DND-41 (cell line): Measurements from ENCODE around the gene WDFY4.

Experiments
- ATAC-seq: fragments of 200-7000 bp; cut with Tn5 transposase; 3 replicates; pipeline ENCODE4 v1.9.1; 2021; ENCODE audit warnings: low read depth; ENCODE audit not compliant: insufficient read depth
- DNase-seq: peaks from one replicate; pipeline ENCODE4 v3.0.0-alpha.2; 2020
- H2AFZ ChIP-seq: 2 replicates; pipeline ENCODE4 v1.6.0; 2012; ENCODE audit warnings: low read depth, low read length
- H3K27ac ChIP-seq: 2 replicates; pipeline ENCODE4 v1.5.1; 2012; ENCODE audit warnings: low read length, inconsistent platforms
- H3K27me3 ChIP-seq: fragments of 200-600 bp; sonication (generic); 2 replicates; pipeline ENCODE4 v1.6.0; 2012; ENCODE audit warnings: low read length, mild to moderate bottlenecking, inconsistent platforms; ENCODE audit not compliant: insufficient read depth, poor library complexity
- H3K36me3 ChIP-seq: 2 replicates; pipeline ENCODE4 v1.5.1; 2012; ENCODE audit warnings: low read length, inconsistent platforms; ENCODE audit not compliant: insufficient read depth
- H3K4me1 ChIP-seq: 2 replicates; pipeline ENCODE4 v1.5.1; 2012; ENCODE audit warnings: mild to moderate bottlenecking, low read length; ENCODE audit not compliant: insufficient read depth
- H3K4me2 ChIP-seq: 2 replicates; pipeline ENCODE4 v1.6.0; 2012; ENCODE audit warnings: mild to moderate bottlenecking, moderate library complexity, low read length, inconsistent platforms; ENCODE audit not compliant: insufficient read depth
- H3K4me3 ChIP-seq, 2 experiments: fragments of 200-600 bp in 1 of 2; shearing (Covaris generic) in 1 of 2; 2 replicates each; pipeline ENCODE4 v1.5.1; 2012 to 2016; ENCODE audit warnings: inconsistent platforms in 2 of 2, low read length in 2 of 2, mild to moderate bottlenecking in 2 of 2, low read depth in 1 of 2, moderate library complexity in 1 of 2
- H3K79me2 ChIP-seq: 2 replicates; pipeline ENCODE4 v1.6.0; 2012; ENCODE audit warnings: low read length, inconsistent platforms; ENCODE audit not compliant: insufficient read depth
- H3K9ac ChIP-seq: 2 replicates; pipeline ENCODE4 v1.6.0; 2012; ENCODE audit warnings: low read depth, mild to moderate bottlenecking, inconsistent platforms, low read length, moderate library complexity
- H3K9me3 ChIP-seq: 2 replicates; pipeline ENCODE4 v1.5.1; 2012; ENCODE audit warnings: low read length, moderate library complexity, mild to moderate bottlenecking, inconsistent platforms; ENCODE audit not compliant: insufficient read depth, severe bottlenecking
- H4K20me1 ChIP-seq: 2 replicates; pipeline ENCODE4 v1.6.0; 2012; ENCODE audit warnings: low read length; ENCODE audit not compliant: insufficient read depth
- CTCF ChIP-seq: IDR thresholded peaks from 2 replicates; pipeline ENCODE4 v1.5.1; 2012; ENCODE audit warnings: borderline replicate concordance, low read length, moderate library complexity, mild to moderate bottlenecking; ENCODE audit not compliant: poor library complexity, severe bottlenecking; ENCODE audit errors: extremely low read depth
- EZH2 ChIP-seq: IDR thresholded peaks from 3 replicates; pipeline ENCODE4 v1.6.1; 2012; ENCODE audit warnings: borderline replicate concordance, low read depth, mild to moderate bottlenecking, moderate library complexity, low read length, inconsistent platforms; ENCODE audit not compliant: severe bottlenecking

WDFY4 gene

GRCh38 chr10:48684792-48685623 lies at the start of gene WDFY4:
WDFY4 (plus strand) TSS chr10:48684873; CDS start chr10:48709733, 24,860 bp downstream.
- TF ChIP-seq EZH2 (no peak), CTCF (no peak)
- no peaks in the 10 kb centered on the region for H3K9me3 ChIP-seq
- H3K36me3 ChIP-seq = no peaks in the 10 kb centered on the region
- no peak within 1 kb of the TSS for H3K4me3 ChIP-seq
- H3K27ac ChIP-seq = no peak within 1 kb of the TSS
- no peak for DNase-seq
- no peaks in the 10 kb centered on the region for H3K4me1 ChIP-seq
- no peaks in the 10 kb centered on the region for H3K79me2 ChIP-seq
- no peak for ATAC-seq
- H3K4me2 ChIP-seq = no peak within 1 kb of the TSS
- no peak within 1 kb of the TSS for H2AFZ ChIP-seq
- no peaks in the 10 kb centered on the region for H4K20me1 ChIP-seq
- H3K27me3 ChIP-seq = no peaks in the 10 kb centered on the region
- H3K9ac ChIP-seq = no peak within 1 kb of the TSS

DNA sequence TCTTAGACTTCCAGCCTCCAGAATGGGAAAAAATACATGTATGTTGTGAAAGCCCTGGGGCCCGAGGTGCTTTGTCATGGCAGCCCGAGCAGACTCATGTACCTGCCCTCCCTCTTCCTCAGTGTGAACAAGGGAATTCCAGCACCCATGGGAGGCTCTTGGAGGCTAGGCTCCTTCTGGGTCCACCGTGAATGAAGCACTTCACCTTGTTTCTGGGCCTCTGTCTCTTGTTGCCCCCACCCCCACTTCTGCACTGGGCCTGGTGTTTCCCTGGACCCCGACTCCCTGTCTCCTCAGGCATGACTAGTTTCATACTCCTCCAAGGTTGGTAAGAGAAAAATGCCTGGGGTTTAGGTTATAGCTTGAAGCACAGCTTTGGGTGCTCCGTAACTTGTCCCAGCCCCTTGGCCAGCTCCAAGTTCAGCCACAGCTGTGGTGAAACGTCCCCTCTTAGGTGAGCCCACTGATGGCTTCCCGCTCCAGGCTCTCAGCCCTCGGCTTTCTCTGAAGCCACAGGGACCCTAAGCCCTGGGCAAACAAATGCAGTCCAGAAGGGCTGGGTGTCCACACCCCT lies 49.6 kb upstream of the WDFY4 start:
- peaks cover 27% of the 10 kb centered on the region for H3K4me1 ChIP-seq
- H2AFZ ChIP-seq = no peak overlapping the region
- H3K9ac ChIP-seq = no peak overlapping the region
- no peak overlapping the region for H3K4me3 ChIP-seq
- no peaks in the 10 kb centered on the region for H3K79me2 ChIP-seq
- H3K4me2 ChIP-seq = 0 out of 2 replicates have a peak overlapping the region, but pooled peaks have one; percentile 9
- ATAC-seq (no peak; the same call in 2 of the 3 replicates), DNase-seq (no peak)
- H3K36me3 ChIP-seq = no peaks in the 10 kb centered on the region
- H4K20me1 ChIP-seq = no peaks in the 10 kb centered on the region
- TF ChIP-seq CTCF = no peak
- no peak for TF ChIP-seq EZH2
- H3K27me3 ChIP-seq = peaks cover 4% of the 10 kb centered on the region
- H3K27ac ChIP-seq = 0 out of 2 replicates have a peak overlapping the region, but pooled peaks have one; percentile 6
- H3K9me3 ChIP-seq = no peaks in the 10 kb centered on the region

GRCh38 chr10:48636231-48636630 lies 48.4 kb upstream of the WDFY4 start:
- Histone ChIP-seq H3K9me3 (peaks cover 2% of the 10 kb centered on the region), H3K79me2 (no peaks in the 10 kb centered on the region), H3K4me2 (no peak overlapping the region), H2AFZ (no peak overlapping the region), H3K4me1 (peaks cover 27% of the 10 kb centered on the region), H3K27me3 (peaks cover 4% of the 10 kb centered on the region), H3K4me3 (no peak overlapping the region), H3K27ac (no peak overlapping the region), H3K9ac (no peak overlapping the region), H4K20me1 (no peaks in the 10 kb centered on the region), H3K36me3 (no peaks in the 10 kb centered on the region)
- ATAC-seq = no peak
- no peak for TF ChIP-seq CTCF
- TF ChIP-seq EZH2 = no peak
- no peak for DNase-seq
